Thyroid gland (tissue), 4 donors: ENCODE measurements around the gene IL6ST. TPM values are rescaled to one million over a fixed set of nuclear protein-coding genes. Genes with fewer than 3 reads are reported as not detected.

Source experiments
- DNase-seq, 2 donors: peaks; one replicate each; pipeline ENCODE4 v3.0.0-alpha.2; 2019
- H3K27ac ChIP-seq, 3 donors: fragments of 200-600 bp; sonication (generic); 1 replicate in 2 of 3; 2 replicates in 1 of 3; pipeline ENCODE4 v1.5.1; 2016 to 2019; ENCODE audit warnings: mild to moderate bottlenecking in 1 of 3, moderate library complexity in 1 of 3
- H3K27me3 ChIP-seq: fragments of 200-600 bp; sonication (generic); one replicate; pipeline ENCODE4 v1.5.1; 2019
- H3K36me3 ChIP-seq, 2 donors: fragments of 200-600 bp; sonication (generic); one replicate each; pipeline ENCODE4 v1.5.1; 2016 to 2019
- H3K4me1 ChIP-seq, 2 donors: fragments of 200-600 bp; sonication (generic); one replicate each; pipeline ENCODE4 v1.5.1; 2017 to 2019
- H3K4me3 ChIP-seq, 3 donors: fragments of 200-600 bp; sonication (generic); replicated peaks in 1 of 3; 1 replicate in 2 of 3; 2 replicates in 1 of 3; pipeline ENCODE4 v1.5.1; 2016; ENCODE audit warnings: mild to moderate bottlenecking in 1 of 3
- H3K9me3 ChIP-seq: fragments of 200-600 bp; sonication (generic); one replicate; pipeline ENCODE4 v1.5.1; 2017
- POLR2A ChIP-seq, 2 donors: fragments of 450-650 bp; IDR thresholded peaks; one replicate each; pipeline ENCODE4 v1.6.1; 2017; ENCODE audit warnings: antibody characterized with exemption in 2 of 2, mild to moderate bottlenecking in 2 of 2, moderate library complexity in 1 of 2
- WGBS, 2 donors: methylation state at CpG; one replicate each; pipeline ENCODE4 v1.1.5; 2017; 5-methylcytosine and 5-hydroxymethylcytosine counted together
- intact Hi-C: fragments of 100-400 bp; cut with DNase I; formaldehyde crosslinking; loops from one replicate; pipeline ENCODE4 v1.15.1; 2023
- small RNA-seq: library from RNA; depleted of rRNA; stranded (forward); fragments of <200 nt; gene quantifications from one replicate; pipeline ENCODE3, GENCODE V24; 2016
- total RNA-seq, 4 donors: library from RNA; depleted of rRNA; stranded (reverse); fragments of >200 nt; gene quantifications; one replicate each; pipeline ENCODE4 v1.2.3, GENCODE V29; 2016
- TF ChIP-seq, protein P1 (sequence below), 6 experiments: fragments of 200-600 bp in 3 of 6; fragments of 450-650 bp in 3 of 6; sonication (generic) in 3 of 6; IDR thresholded peaks; one replicate each; pipeline ENCODE4 v1.5.1; 2016 to 2019; ENCODE audit warnings: antibody characterized with exemption in 6 of 6, mild to moderate bottlenecking in 2 of 6, inconsistent platforms in 1 of 6, moderate library complexity in 1 of 6

The IL6ST gene
- total RNA-seq, 4 donors from 2014 or later, result 280 to 550 (median 359) TPM

GRCh38 chr5:55888205-55888604 is 106.6 kb downstream of the IL6ST start:
- Histone ChIP-seq H3K27me3 (no peaks in the 10 kb centered on the region), H3K36me3 (no peaks in the 10 kb centered on the region), H3K27ac (no peak overlapping the region), H3K4me3 (no peak overlapping the region), H3K4me1 (no peaks in the 10 kb centered on the region), H3K9me3 (no peaks in the 10 kb centered on the region)
- TF ChIP-seq, protein P1, sequence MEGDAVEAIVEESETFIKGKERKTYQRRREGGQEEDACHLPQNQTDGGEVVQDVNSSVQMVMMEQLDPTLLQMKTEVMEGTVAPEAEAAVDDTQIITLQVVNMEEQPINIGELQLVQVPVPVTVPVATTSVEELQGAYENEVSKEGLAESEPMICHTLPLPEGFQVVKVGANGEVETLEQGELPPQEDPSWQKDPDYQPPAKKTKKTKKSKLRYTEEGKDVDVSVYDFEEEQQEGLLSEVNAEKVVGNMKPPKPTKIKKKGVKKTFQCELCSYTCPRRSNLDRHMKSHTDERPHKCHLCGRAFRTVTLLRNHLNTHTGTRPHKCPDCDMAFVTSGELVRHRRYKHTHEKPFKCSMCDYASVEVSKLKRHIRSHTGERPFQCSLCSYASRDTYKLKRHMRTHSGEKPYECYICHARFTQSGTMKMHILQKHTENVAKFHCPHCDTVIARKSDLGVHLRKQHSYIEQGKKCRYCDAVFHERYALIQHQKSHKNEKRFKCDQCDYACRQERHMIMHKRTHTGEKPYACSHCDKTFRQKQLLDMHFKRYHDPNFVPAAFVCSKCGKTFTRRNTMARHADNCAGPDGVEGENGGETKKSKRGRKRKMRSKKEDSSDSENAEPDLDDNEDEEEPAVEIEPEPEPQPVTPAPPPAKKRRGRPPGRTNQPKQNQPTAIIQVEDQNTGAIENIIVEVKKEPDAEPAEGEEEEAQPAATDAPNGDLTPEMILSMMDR (IDR thresholded peaks at IDR 0.05), result no peak
- no peak for TF ChIP-seq POLR2A (IDR thresholded peaks at IDR 0.05)
- DNase-seq, result no peak
- 90 to 93% methylated on average over 5 of the region's 5 CpGs for WGBS, 2 donors
- intact Hi-C loops, result no loop called here

DNA sequence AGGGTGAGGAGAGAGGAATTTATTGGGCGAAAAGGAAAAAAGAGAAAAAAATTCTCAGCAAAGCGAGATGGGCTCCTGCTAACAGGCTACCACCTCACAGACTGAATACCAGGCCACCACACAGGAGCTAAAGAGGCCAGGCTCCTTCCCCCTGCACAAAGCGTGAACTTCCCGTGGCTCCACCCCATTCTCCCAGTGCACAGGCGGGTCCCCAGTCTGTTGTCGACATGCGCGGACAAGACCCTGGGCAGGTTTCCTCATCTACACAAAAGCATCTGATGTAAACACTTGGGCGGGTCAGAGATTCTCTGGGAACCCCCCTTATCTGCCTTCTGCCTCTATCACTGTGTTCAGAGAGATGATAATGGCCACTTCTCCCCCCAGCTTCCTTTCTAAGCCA is 109.4 kb downstream of the IL6ST start:
- Histone ChIP-seq H3K4me1 (no peaks in the 10 kb centered on the region), H3K27ac (no peak overlapping the region), H3K36me3 (no peaks in the 10 kb centered on the region), H3K27me3 (no peaks in the 10 kb centered on the region), H3K4me3 (no peak overlapping the region), H3K9me3 (no peaks in the 10 kb centered on the region)
- intact Hi-C loops, result no loop called here
- 91 to 96% methylated on average over 9 of the region's 9 CpGs for WGBS, 2 donors
- TF ChIP-seq, protein P1 (IDR thresholded peaks at IDR 0.05), result no peak
- no peak for TF ChIP-seq POLR2A (IDR thresholded peaks at IDR 0.05)
- no peak for DNase-seq

Small RNA genes within 50 kb of the gene (small RNA-seq; reads per million reads assigned to genes)
- gene AC016596.1 (not detected), gene RF01210 (not detected)

Other genes starting within 250 kb of the IL6ST start
- not detected for gene IL31RA, start 143.6 kb downstream of the IL6ST start, total RNA-seq
- under 1 TPM in 2 of 4 donors, not detected in 2; 0.22 to 0.94 TPM for gene ANKRD55, start 238.4 kb upstream of the IL6ST start, total RNA-seq